ENCODE data around the gene CAMKMT. TPM values are rescaled to one million over a fixed set of nuclear protein-coding genes. Genes with fewer than 3 reads are reported as not detected.

CAMKMT gene
- total and polyA plus RNA-seq, 8 donors: 1.4 to 27.4 (median 6.2) TPM

DNA sequence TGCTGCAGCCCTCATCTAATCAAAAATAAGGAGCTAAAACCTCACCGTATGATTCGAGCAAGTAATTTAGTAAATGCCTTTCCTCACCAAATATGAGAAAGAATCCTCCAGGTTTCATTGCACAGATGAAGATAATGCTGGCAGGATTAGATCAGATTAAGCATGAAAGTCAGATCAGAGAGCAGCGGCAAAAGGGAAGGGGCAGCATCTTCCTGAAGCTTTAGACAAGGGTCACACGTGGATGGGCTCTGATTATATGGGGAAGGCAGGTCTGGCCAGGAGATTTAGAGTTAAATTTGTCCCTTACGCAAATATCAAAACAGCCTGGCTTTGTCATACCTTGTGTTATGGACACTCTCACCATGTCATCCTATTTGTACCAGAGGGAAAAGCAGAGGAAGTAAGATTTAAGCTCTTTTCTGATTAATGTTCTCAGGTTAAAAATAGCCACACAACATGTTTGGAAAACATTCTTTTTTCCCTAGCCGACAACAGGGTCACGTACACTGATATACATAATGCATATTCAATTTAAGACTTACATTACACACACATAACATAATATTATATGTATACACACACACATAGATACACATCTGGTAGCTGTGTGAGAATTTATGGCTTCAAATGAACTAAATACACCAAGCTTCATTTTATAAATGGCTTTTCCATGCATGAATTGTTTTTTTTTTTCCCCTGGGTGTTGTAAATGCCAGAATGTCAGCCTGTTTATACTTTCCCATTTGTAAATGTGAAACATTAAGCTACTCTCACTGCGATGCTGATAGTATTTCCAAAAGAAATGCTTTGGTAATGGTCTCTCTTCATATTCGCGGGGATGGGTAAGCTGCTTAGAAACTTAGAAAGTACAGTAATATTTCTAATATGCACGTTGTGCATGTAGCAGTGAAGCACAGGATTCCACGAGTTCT lies 383.5 kb downstream of the CAMKMT start:
- Histone ChIP-seq H3K4me3 (no peak overlapping the region), H3K9me3 (no peaks in the 10 kb centered on the region), H3K36me3 (no peaks in the 10 kb centered on the region), H3K27me3 (no peaks in the 10 kb centered on the region), H3K27ac (no peak overlapping the region), H3K4me1 (peaks cover 0 to 12% (median 2%) of the 10 kb centered on the region in 4 donors)
- TF ChIP-seq POLR2AphosphoS5 (IDR thresholded peaks at IDR 0.05): no peak
- TF ChIP-seq EP300 (IDR thresholded peaks at IDR 0.05): no peak
- no peak for TF ChIP-seq POLR2A (IDR thresholded peaks at IDR 0.05)
- TF ChIP-seq, protein P1, sequence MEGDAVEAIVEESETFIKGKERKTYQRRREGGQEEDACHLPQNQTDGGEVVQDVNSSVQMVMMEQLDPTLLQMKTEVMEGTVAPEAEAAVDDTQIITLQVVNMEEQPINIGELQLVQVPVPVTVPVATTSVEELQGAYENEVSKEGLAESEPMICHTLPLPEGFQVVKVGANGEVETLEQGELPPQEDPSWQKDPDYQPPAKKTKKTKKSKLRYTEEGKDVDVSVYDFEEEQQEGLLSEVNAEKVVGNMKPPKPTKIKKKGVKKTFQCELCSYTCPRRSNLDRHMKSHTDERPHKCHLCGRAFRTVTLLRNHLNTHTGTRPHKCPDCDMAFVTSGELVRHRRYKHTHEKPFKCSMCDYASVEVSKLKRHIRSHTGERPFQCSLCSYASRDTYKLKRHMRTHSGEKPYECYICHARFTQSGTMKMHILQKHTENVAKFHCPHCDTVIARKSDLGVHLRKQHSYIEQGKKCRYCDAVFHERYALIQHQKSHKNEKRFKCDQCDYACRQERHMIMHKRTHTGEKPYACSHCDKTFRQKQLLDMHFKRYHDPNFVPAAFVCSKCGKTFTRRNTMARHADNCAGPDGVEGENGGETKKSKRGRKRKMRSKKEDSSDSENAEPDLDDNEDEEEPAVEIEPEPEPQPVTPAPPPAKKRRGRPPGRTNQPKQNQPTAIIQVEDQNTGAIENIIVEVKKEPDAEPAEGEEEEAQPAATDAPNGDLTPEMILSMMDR (IDR thresholded peaks at IDR 0.05): no peak
- intact Hi-C loops (cut with DNase I; ENCODE audit: low total_unique reads): no loop called here
- 65 to 82% (median 74%) methylated on average over 12 of the region's 12 CpGs for WGBS, 5 donors
- DNase-seq: peak in 1 of 2 donors; percentile 16

DNA sequence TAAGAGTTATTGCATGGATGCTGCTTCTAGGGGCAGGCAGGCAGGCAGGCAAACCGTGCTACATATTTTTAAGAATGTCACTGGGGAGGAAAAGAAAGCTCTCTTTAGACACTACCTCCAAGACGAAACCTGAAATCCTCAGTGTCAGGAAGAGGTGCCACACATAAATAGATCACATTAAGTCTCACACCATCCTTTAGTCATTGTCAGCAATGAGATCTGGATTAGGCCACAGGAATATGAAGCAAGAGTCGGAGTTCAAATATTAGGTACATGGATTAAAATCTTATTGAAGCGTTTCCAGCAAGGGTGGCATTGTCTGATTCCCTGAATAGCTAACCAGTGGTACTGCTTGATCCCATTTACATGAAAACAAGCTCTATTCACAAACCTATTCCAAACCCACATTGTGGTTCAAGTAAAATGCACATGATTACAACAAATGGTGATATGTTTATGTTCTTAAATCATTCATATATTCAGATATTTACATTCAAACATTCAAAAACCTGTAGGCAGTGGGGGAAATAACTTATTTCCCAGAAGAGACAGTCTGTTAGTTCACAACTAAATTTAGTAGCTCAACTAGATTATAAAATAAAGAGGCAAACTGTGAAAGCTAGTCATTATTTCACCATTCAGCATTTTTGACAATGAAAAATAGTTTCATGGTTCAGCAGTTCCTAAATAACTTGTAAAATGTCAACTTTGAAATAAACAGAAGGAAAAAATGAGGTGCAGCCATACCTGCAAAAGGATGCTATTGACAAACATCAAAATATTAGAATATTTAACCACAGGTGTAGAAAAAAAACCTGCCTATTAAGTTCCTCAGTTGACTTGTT lies 384.4 kb downstream of the CAMKMT start:
- WGBS, 5 donors: 68 to 95% (median 88%) methylated on average over 4 of the region's 4 CpGs
- intact Hi-C loops (cut with DNase I; ENCODE audit: low total_unique reads): no loop called here

DNA sequence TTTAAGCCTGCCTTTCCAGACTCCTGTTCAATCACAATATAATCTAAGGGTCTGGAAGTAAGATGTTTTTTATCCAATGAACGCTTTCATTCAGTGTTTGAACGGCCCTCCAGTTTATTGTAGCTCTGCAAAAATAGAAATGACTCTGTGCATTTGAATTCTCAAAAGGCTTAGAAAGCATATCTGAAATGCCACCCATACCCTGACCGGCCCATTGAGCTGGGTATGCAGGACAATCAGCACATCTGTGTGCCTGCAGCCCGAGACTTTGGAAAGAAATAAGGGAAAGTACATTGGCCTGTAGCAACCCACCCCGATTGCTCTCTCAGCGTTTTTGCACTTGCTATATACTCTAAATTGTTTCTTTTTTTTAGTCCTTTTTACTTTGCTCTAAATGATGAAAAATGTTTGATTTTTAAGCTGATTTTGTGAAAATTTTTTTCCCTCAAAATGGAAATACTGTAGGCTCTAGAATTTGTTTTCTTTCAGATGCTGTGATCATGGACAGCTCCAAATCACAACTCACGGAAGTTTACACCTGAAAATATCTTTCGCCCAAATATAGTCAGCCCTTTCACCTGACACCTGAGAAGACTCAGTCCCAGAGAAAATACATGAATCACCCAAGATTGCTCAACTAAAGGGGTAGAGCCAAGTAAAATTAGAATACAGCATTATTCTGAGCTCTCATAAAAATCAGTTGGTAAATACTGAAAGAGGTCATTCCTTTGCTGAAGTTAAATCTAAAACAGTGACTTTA lies 385.3 kb downstream of the CAMKMT start:
- TF ChIP-seq, protein P1 (IDR thresholded peaks at IDR 0.05): no peak
- TF ChIP-seq POLR2AphosphoS5 (IDR thresholded peaks at IDR 0.05) (no peak), EP300 (IDR thresholded peaks at IDR 0.05) (no peak), POLR2A (IDR thresholded peaks at IDR 0.05) (no peak)
- no peak overlapping the region for H3K4me3 ChIP-seq
- H3K9me3 ChIP-seq: no peaks in the 10 kb centered on the region
- no peak overlapping the region for H3K27ac ChIP-seq
- H3K4me1 ChIP-seq: peaks cover 0 to 12% (median 2%) of the 10 kb centered on the region in 4 donors
- no peaks in the 10 kb centered on the region for H3K27me3 ChIP-seq
- intact Hi-C loops (cut with DNase I; ENCODE audit: low total_unique reads): no loop called here
- DNase-seq: peak in 1 of 2 donors; percentile 12
- H3K36me3 ChIP-seq: no peaks in the 10 kb centered on the region
- WGBS, 5 donors: 85 to 94% (median 91%) methylated on average over 8 of the region's 8 CpGs

More for the DNA sequence above, 384.4 kb downstream of the CAMKMT start:
- Histone ChIP-seq H3K4me1 (peaks cover 0 to 12% (median 2%) of the 10 kb centered on the region in 4 donors), H3K27me3 (no peaks in the 10 kb centered on the region), H3K36me3 (no peaks in the 10 kb centered on the region), H3K4me3 (no peak overlapping the region), H3K27ac (no peak overlapping the region), H3K9me3 (no peaks in the 10 kb centered on the region)
- TF ChIP-seq POLR2A (IDR thresholded peaks at IDR 0.05): no peak
- TF ChIP-seq, protein P1 (IDR thresholded peaks at IDR 0.05): no peak
- no peak for DNase-seq

DNA sequence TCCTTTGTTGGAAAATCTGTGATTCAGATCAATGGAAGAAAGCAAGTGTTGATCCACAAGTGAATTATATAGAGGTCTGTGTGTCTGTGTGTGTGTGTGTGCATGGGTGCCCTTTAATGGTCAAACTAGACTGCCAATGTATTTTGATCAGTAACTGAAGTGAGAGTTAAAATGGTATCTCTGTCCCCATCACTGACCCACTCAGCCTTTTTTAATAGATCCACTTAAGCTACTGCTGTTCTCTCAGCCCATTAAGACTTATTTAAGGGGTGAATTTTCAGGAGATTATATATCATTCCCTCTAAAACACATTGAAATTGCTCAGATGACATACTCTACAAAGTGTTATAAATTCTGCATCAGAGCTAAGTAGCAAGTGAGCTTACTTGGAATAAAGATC lies 386.0 kb downstream of the CAMKMT start:
- Histone ChIP-seq H3K9me3 (no peaks in the 10 kb centered on the region), H3K27me3 (no peaks in the 10 kb centered on the region), H3K4me1 (peaks cover 0 to 12% (median 2%) of the 10 kb centered on the region in 4 donors), H3K36me3 (no peaks in the 10 kb centered on the region), H3K27ac (no peak overlapping the region), H3K4me3 (no peak overlapping the region)
- DNase-seq: no peak
- TF ChIP-seq, protein P1 (IDR thresholded peaks at IDR 0.05): no peak
- TF ChIP-seq POLR2A (IDR thresholded peaks at IDR 0.05) (no peak), EP300 (IDR thresholded peaks at IDR 0.05) (no peak), POLR2AphosphoS5 (IDR thresholded peaks at IDR 0.05) (no peak)
- intact Hi-C loops (cut with DNase I; ENCODE audit: low total_unique reads): no loop called here
